ENCODE measurements around the gene CMIP.

GRCh38 chr16:81612351-81613163 is 167.9 kb downstream of the CMIP start:
- no peak for TF ChIP-seq GATA2 (IDR thresholded peaks at IDR 0.05; ENCODE audit: low read depth, low read length)
- no peak for TF ChIP-seq GATA3 (IDR thresholded peaks at IDR 0.05; ENCODE audit: low read depth, low read length)

Measured in SH-SY5Y (cell line).